ENCODE data around the gene RAB30.

RAB30 gene

GRCh38 chr11:82924522-82925224 is 147.0 kb downstream of the RAB30 start:
- no peak overlapping the region for H3K27ac ChIP-seq (ENCODE audit: low read depth, low read length)
- no peak overlapping the region for H3K4me3 ChIP-seq (ENCODE audit: low read depth, low read length)
- no peaks in the 10 kb centered on the region; the same call in 1 of the 2 replicates for H3K36me3 ChIP-seq (ENCODE audit: insufficient read depth, low read length)
- H3K79me2 ChIP-seq (ENCODE audit: control insufficient read depth, insufficient read depth, low read length, unreplicated experiment): no peaks in the 10 kb centered on the region
- no peaks in the 10 kb centered on the region for H3K4me1 ChIP-seq (ENCODE audit: control insufficient read depth, insufficient read depth, low read length, unreplicated experiment)
- H2AFZ ChIP-seq (ENCODE audit: low read length, unreplicated experiment): no peak overlapping the region
- no peaks in the 10 kb centered on the region for H3K27me3 ChIP-seq (ENCODE audit: insufficient read depth, low read length)

Measured in ACC112 (cell line).